Parathyroid adenoma (tissue), 2 donors: ENCODE measurements around the gene KCNK4.

Experiments used
- H2AFZ ChIP-seq: fragments of 300-600 bp; sonication (generic); one replicate; pipeline ENCODE4 v1.7.0; 2017; ENCODE audit warnings: antibody characterized with exemption, mild to moderate bottlenecking
- H3K27ac ChIP-seq: fragments of 300-600 bp; sonication (generic); one replicate; pipeline ENCODE4 v1.7.0; 2017
- H3K27me3 ChIP-seq: fragments of 300-600 bp; sonication (generic); one replicate; pipeline ENCODE4 v1.7.0; 2017; ENCODE audit warnings: low read length; ENCODE audit not compliant: control insufficient read depth, insufficient read depth
- H3K36me3 ChIP-seq: fragments of 300-600 bp; sonication (generic); one replicate; pipeline ENCODE4 v1.7.0; 2017; ENCODE audit warnings: low read length; ENCODE audit not compliant: control insufficient read depth, insufficient read depth
- H3K4me1 ChIP-seq: fragments of 300-600 bp; sonication (generic); one replicate; pipeline ENCODE4 v1.7.0; 2017; ENCODE audit warnings: control low read depth
- H3K4me2 ChIP-seq: fragments of 300-600 bp; sonication (generic); one replicate; pipeline ENCODE4 v1.7.0; 2017; ENCODE audit warnings: low read length
- H3K4me3 ChIP-seq: fragments of 300-600 bp; sonication (generic); one replicate; pipeline ENCODE4 v1.7.0; 2017; ENCODE audit warnings: low read depth, low read length
- H3K79me2 ChIP-seq: fragments of 300-600 bp; sonication (generic); one replicate; pipeline ENCODE4 v1.7.0; 2017; ENCODE audit warnings: control low read depth
- H3K9ac ChIP-seq: fragments of 300-600 bp; sonication (generic); one replicate; pipeline ENCODE4 v1.7.0; 2017; ENCODE audit warnings: mild to moderate bottlenecking
- H3K9me3 ChIP-seq: fragments of 300-600 bp; sonication (generic); one replicate; pipeline ENCODE4 v1.7.0; 2017; ENCODE audit warnings: low read length; ENCODE audit not compliant: control insufficient read depth
- TF ChIP-seq, protein P1 (sequence below): fragments of 300-600 bp; sonication (generic); IDR thresholded peaks from one replicate; pipeline ENCODE4 v1.7.0; 2017; ENCODE audit warnings: antibody characterized with exemption, mild to moderate bottlenecking
- donor health status: primary hyperparathyroidism.

The KCNK4 gene

DNA sequence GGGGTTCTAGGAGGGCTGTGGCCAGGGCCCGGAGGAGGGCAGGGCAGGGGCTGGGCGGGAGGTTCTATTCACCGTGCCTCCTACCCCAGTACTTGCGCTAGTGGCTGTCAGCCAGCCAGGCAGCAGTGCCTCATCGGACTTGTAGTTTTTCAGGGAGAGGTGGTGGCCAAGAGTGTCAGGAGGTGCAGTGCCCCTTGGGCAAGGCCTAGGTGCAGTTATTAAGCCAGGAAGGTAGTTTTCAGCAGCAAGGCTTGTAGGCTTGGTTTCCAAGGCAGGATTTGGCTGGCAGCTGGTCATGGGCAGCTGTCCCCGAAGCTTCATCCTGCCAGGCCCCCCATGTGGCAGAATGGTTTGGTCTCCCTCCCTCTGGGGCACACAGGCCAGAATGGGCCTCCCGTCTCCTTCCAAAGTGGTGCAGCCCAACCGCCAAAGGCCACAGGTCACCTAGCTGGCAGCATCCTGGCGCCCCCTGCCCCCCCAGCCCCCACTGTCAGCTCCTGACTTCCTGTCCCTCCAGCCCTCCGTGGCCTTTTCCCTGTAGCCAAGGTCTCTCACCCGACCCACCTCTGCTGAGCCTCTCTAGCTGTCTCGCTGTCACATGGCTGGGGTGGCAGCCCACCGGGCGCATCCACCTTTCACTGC, 57.4 kb downstream of the KCNK4 start:
- H3K4me2 ChIP-seq, result no peak overlapping the region
- no peaks in the 10 kb centered on the region for H3K79me2 ChIP-seq
- H3K36me3 ChIP-seq, result no peaks in the 10 kb centered on the region
- H3K9ac ChIP-seq, result no peak overlapping the region
- no peak overlapping the region for H3K4me3 ChIP-seq
- H3K27ac ChIP-seq, result no peak overlapping the region
- no peaks in the 10 kb centered on the region for H3K9me3 ChIP-seq
- H2AFZ ChIP-seq, result no peak overlapping the region
- no peaks in the 10 kb centered on the region for H3K27me3 ChIP-seq
- no peaks in the 10 kb centered on the region for H3K4me1 ChIP-seq
- TF ChIP-seq, protein P1, sequence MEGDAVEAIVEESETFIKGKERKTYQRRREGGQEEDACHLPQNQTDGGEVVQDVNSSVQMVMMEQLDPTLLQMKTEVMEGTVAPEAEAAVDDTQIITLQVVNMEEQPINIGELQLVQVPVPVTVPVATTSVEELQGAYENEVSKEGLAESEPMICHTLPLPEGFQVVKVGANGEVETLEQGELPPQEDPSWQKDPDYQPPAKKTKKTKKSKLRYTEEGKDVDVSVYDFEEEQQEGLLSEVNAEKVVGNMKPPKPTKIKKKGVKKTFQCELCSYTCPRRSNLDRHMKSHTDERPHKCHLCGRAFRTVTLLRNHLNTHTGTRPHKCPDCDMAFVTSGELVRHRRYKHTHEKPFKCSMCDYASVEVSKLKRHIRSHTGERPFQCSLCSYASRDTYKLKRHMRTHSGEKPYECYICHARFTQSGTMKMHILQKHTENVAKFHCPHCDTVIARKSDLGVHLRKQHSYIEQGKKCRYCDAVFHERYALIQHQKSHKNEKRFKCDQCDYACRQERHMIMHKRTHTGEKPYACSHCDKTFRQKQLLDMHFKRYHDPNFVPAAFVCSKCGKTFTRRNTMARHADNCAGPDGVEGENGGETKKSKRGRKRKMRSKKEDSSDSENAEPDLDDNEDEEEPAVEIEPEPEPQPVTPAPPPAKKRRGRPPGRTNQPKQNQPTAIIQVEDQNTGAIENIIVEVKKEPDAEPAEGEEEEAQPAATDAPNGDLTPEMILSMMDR, result no peak

DNA sequence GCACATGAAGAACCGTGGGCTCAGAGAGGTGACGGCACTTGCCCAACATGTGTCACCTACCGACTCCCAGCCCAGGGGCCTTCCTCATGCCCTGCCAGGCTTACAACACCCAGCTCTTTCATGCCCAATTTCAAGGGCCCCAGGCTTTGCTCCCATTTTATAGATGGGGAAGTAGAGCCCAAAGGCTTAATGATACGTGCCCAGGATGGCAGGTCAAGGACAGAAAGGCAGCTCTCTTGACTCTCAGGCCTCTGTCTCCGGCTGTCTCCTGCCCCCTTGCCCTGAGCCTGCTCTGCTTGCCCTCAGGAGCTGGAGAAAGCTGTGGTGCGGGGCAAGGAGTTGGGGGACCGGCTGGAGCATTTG, 57.9 kb downstream of the KCNK4 start:
- no peak overlapping the region for H3K4me3 ChIP-seq
- no peak overlapping the region for H3K4me2 ChIP-seq
- H3K27me3 ChIP-seq, result no peaks in the 10 kb centered on the region
- no peaks in the 10 kb centered on the region for H3K4me1 ChIP-seq
- no peaks in the 10 kb centered on the region for H3K79me2 ChIP-seq
- no peak overlapping the region for H3K27ac ChIP-seq
- H3K9me3 ChIP-seq, result no peaks in the 10 kb centered on the region
- TF ChIP-seq, protein P1, result no peak
- H2AFZ ChIP-seq, result no peak overlapping the region
- no peak overlapping the region for H3K9ac ChIP-seq
- no peaks in the 10 kb centered on the region for H3K36me3 ChIP-seq

DNA sequence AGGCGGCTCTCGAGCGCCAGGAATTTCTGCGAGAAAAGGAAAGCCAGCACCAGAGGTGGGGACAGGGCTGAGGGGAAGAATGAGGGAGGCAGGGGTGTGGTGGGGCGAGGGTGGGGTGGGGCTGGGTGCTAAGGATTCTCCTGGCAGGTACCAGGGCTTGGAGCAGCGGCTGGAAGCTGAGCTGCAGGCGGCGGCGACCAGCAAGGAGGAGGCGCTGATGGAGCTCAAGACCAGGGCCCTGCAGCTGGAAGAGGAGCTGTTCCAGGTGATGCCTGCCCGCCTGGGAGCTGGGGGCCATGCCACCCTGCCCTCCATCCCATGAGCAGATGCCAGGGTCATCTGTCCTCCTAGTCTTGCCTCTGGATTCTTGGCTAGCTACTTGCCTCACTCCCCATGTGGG, 58.3 kb downstream of the KCNK4 start:
- Histone ChIP-seq H3K4me2 (no peak overlapping the region), H3K27me3 (no peaks in the 10 kb centered on the region), H3K4me3 (no peak overlapping the region), H3K9ac (no peak overlapping the region), H3K27ac (no peak overlapping the region), H3K4me1 (no peaks in the 10 kb centered on the region), H3K9me3 (no peaks in the 10 kb centered on the region), H3K79me2 (no peaks in the 10 kb centered on the region), H3K36me3 (no peaks in the 10 kb centered on the region), H2AFZ (no peak overlapping the region)
- TF ChIP-seq, protein P1, result no peak
